ENCODE measurements around the gene GNAS-AS1.

The GNAS-AS1 gene

GRCh38 chr20:58890518-58891085 lies 39.9 kb upstream of the GNAS-AS1 start:
- TF ChIP-seq, protein P1, sequence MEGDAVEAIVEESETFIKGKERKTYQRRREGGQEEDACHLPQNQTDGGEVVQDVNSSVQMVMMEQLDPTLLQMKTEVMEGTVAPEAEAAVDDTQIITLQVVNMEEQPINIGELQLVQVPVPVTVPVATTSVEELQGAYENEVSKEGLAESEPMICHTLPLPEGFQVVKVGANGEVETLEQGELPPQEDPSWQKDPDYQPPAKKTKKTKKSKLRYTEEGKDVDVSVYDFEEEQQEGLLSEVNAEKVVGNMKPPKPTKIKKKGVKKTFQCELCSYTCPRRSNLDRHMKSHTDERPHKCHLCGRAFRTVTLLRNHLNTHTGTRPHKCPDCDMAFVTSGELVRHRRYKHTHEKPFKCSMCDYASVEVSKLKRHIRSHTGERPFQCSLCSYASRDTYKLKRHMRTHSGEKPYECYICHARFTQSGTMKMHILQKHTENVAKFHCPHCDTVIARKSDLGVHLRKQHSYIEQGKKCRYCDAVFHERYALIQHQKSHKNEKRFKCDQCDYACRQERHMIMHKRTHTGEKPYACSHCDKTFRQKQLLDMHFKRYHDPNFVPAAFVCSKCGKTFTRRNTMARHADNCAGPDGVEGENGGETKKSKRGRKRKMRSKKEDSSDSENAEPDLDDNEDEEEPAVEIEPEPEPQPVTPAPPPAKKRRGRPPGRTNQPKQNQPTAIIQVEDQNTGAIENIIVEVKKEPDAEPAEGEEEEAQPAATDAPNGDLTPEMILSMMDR (IDR thresholded peaks at IDR 0.05): no peak
- no peak for TF ChIP-seq ZFX (IDR thresholded peaks at IDR 0.05; ENCODE audit: borderline replicate concordance)
- H3K27ac ChIP-seq: peak overlapping the region; percentile 85

GRCh38 chr20:58889798-58890517 lies 39.3 kb upstream of the GNAS-AS1 start:
- peak overlapping the region; percentile 85 for H3K27ac ChIP-seq
- no peak for TF ChIP-seq ZFX (IDR thresholded peaks at IDR 0.05; ENCODE audit: borderline replicate concordance)
- TF ChIP-seq, protein P1 (IDR thresholded peaks at IDR 0.05): no peak

GRCh38 chr20:58889334-58889760 lies 38.6 kb upstream of the GNAS-AS1 start:
- H3K27ac ChIP-seq: no peak overlapping the region
- TF ChIP-seq, protein P1 (IDR thresholded peaks at IDR 0.05): no peak
- TF ChIP-seq ZFX (IDR thresholded peaks at IDR 0.05; ENCODE audit: borderline replicate concordance): no peak

DNA sequence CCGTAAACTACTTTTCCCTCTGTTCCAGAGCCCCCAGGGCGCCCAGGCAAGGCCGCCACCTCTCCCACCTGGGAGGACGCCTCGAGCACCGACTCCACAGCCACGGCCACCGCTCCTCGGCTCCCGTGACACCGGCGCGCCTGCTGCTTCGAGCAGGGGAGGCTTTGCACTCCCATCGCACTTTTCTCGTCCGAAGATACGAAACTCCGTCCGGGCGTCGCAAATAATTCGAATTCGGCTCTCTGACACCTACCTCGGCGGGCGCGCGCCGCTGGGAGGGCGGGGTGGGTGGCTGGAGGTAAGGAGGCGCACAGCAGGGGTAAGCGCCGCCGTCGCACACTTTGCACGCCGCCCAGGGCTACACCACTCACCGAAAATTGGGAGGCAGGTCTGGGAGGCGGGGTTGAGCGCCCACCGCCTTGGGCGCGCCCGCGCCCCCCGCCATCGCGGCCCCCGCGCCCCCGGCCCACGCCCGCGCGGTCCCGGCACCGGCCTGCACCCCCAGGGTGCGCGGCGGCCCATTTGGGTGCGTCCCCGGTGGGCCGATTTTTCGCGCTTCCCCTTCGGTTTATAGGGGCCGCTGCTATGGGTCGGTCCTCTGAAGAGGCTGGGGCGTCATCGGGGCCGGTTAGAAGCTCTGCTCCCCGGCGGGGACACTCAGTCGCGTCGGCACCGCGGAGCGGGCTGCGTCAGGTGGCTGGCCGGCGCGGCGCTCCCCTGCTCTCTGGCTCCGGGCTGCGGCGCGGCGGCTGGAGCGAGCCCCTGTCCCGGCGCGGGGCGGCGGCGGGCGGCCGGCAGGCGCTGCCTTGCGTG lies 38.0 kb upstream of the GNAS-AS1 start:
- H3K27ac ChIP-seq: no peak overlapping the region
- TF ChIP-seq, protein P1 (IDR thresholded peaks at IDR 0.05): no peak
- no peak for TF ChIP-seq ZFX (IDR thresholded peaks at IDR 0.05; ENCODE audit: borderline replicate concordance)

GRCh38 chr20:58888103-58888502 lies 37.4 kb upstream of the GNAS-AS1 start:
- no peak for TF ChIP-seq ZFX (IDR thresholded peaks at IDR 0.05; ENCODE audit: borderline replicate concordance)

DNA sequence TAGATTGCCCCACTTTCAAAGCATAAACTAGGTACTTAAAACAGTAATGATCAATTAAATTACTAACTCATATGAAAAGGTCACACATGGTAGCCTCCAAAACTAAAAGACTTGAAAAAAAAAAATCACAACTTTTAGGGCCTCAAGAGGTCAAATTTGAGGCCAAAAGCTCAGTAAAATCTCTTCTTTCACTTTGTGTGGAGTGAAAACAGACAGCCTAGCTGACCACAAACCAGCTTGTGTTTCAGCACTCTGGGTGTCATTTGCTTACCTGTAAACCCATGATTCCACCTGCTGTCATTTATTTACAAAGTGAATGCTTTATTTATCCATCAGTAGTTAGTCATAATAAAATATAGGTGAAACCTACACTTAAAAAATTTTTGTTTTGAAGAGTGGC lies 35.8 kb upstream of the GNAS-AS1 start:
- H3K27ac ChIP-seq: no peak overlapping the region

More at GRCh38 chr20:58888103-58888502, 37.4 kb upstream of the GNAS-AS1 start:
- no peak overlapping the region for H3K27ac ChIP-seq

GRCh38 chr20:58884966-58885365 lies 34.3 kb upstream of the GNAS-AS1 start:
- no peak overlapping the region for H3K27ac ChIP-seq
- TF ChIP-seq, protein P1 (IDR thresholded peaks at IDR 0.05): no peak

More for the DNA sequence above, 35.8 kb upstream of the GNAS-AS1 start:
- no peak for TF ChIP-seq ZFX (IDR thresholded peaks at IDR 0.05; ENCODE audit: borderline replicate concordance)
- TF ChIP-seq, protein P1 (IDR thresholded peaks at IDR 0.05): no peak
